GM18511 (cell line): ENCODE data around the gene CAPN9.
"Not testable (repeated sequence)": the region's sequence is repeated elsewhere in the genome, so short reads cannot be mapped to it uniquely, and the experiment has no call there.

Experiments
- ATAC-seq: cut with Tn5 transposase; IDR thresholded peaks from one replicate; pipeline ENCODE4 v1.9.1; 2021; ENCODE audit warnings: mild to moderate bottlenecking, moderate library complexity; ENCODE audit not compliant: unreplicated experiment

The CAPN9 gene

GRCh38 chr1:230747127-230747730 is at the start of gene CAPN9:
Gene CAPN9, plus strand, starts transcription at chr1:230747388. Its CDS starts 109 bp downstream, at chr1:230747497.
- no peak for ATAC-seq

- ATAC-seq = no peak
These were observed 49.1 kb upstream of the CAPN9 start for GRCh38 chr1:230698130-230698529.

GRCh38 chr1:230698964-230699363 is 48.2 kb upstream of the CAPN9 start:
- ATAC-seq = not testable (repeated sequence)

GRCh38 chr1:230699716-230700115 is 47.5 kb upstream of the CAPN9 start:
- no peak for ATAC-seq

- ATAC-seq = no peak
These were observed 47.1 kb upstream of the CAPN9 start for GRCh38 chr1:230700132-230700531.

GRCh38 chr1:230701434-230701833 is 45.8 kb upstream of the CAPN9 start:
- ATAC-seq = no peak

GRCh38 chr1:230701895-230702768 is 45.1 kb upstream of the CAPN9 start:
- ATAC-seq = no peak

GRCh38 chr1:230702934-230703678 is 44.1 kb upstream of the CAPN9 start:
- no peak for ATAC-seq

- no peak for ATAC-seq
These were observed 43.4 kb upstream of the CAPN9 start for GRCh38 chr1:230703679-230704385.

- no peak for ATAC-seq
These were observed 42.4 kb upstream of the CAPN9 start for GRCh38 chr1:230704830-230705229.

- no peak for ATAC-seq
These were observed 41.7 kb upstream of the CAPN9 start for GRCh38 chr1:230705289-230706019.

GRCh38 chr1:230706020-230706699 is 41.0 kb upstream of the CAPN9 start:
- no peak for ATAC-seq

GRCh38 chr1:230706887-230707731 is 40.1 kb upstream of the CAPN9 start:
- ATAC-seq = no peak

GRCh38 chr1:230707732-230708630 is 39.2 kb upstream of the CAPN9 start:
- ATAC-seq = no peak

- ATAC-seq = no peak
These were observed 38.3 kb upstream of the CAPN9 start for GRCh38 chr1:230708631-230709580.

GRCh38 chr1:230709619-230710542 is 37.3 kb upstream of the CAPN9 start:
- ATAC-seq = no peak
